ENCODE measurements around the gene PODXL2.

DNA sequence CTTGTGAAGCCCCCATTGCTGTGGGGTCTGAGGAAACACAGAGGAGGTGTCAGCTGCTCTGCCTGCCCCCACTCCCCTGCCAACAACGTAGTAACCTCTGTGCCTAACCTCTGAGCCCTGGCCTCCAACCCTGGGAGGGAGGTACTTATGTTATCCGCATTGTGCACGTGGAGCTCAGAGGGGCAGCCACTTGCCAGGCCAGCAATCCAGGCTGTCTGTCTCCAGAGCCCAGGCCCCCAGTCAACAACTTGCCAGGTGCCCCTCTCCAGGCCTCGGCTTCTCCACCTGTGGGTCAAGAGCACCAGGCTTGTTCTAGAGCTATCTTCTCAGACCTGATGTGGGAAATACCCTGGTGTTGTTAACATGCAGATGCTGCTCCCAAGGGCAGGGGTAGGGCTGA lies 41.1 kb upstream of the PODXL2 start:
- TF ChIP-seq POLR2A (IDR thresholded peaks at IDR 0.05; ENCODE audit: low read depth, low read length) (no peak), TAF1 (IDR thresholded peaks at IDR 0.05; ENCODE audit: borderline replicate concordance, low read depth, low read length) (no peak)
